ENCODE measurements around the gene MPO.

GRCh38 chr17:58289869-58290268, 9.1 kb upstream of the MPO start:
- no peak for TF ChIP-seq TAF1 (conservative IDR thresholded peaks at IDR 0.05)
- TF ChIP-seq CTCF (IDR thresholded peaks at IDR 0.05; ENCODE audit: low read depth, low read length, missing input control) = no peak
- TF ChIP-seq RAD21 (IDR thresholded peaks at IDR 0.05) = no peak
- no peak for TF ChIP-seq YY1 (IDR thresholded peaks at IDR 0.05)
- TF ChIP-seq REST (IDR thresholded peaks at IDR 0.05) = no peak
- no peak for TF ChIP-seq JUND (IDR thresholded peaks at IDR 0.05)
- TF ChIP-seq SP1 (IDR thresholded peaks at IDR 0.05) = no peak

Data from liver (tissue), 3 donors.